GM12891 (cell line): ENCODE data around the gene PSIP1.
"Not testable (repeated sequence)": the region's sequence is repeated elsewhere in the genome, so short reads cannot be mapped to it uniquely, and the experiment has no call there.

Experiments
- PAX5 ChIP-seq: IDR thresholded peaks from 2 replicates; pipeline ENCODE4 v1.6.1; 2011; ENCODE audit warnings: low read length, moderate library complexity, mild to moderate bottlenecking; ENCODE audit not compliant: insufficient read depth, severe bottlenecking
- POLR2A ChIP-seq: IDR thresholded peaks from 2 replicates; pipeline ENCODE4 v1.6.1; 2011; ENCODE audit warnings: low read depth, low read length, control low read depth
- POLR2AphosphoS5 ChIP-seq: IDR thresholded peaks from 2 replicates; pipeline ENCODE4 v1.6.1; 2011; ENCODE audit warnings: low read depth, low read length, control low read depth
- SPI1 ChIP-seq: IDR thresholded peaks from 2 replicates; pipeline ENCODE4 v1.6.1; 2011; ENCODE audit warnings: low read depth, low read length, control low read depth
- TAF1 ChIP-seq: IDR thresholded peaks from 2 replicates; pipeline ENCODE4 v1.6.1; 2011; ENCODE audit warnings: low read depth, low read length, control low read depth

DNA sequence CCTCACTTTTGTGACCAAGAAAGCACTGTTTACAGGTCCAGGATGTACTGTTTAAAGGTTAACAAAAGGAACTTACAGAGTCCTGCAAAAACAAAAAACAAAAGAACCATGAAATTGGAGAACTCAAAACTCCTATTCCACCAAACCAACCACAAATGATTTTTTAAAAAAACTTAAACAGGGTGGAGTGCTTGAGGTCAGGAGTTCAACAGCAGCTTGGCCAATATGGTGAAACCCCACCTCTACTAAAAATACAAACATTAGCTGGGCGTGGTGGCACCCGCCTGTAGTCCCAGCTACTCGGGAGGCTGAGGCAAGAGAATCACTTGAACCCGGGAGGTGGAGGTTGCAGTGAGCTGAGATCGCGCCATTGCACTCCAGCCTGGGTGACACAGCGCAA is 83.1 kb downstream of the PSIP1 start:
- not testable (repeated sequence) for TF ChIP-seq POLR2A, SPI1, POLR2AphosphoS5, TAF1, PAX5
